GM18498 (cell line): Measurements from ENCODE around the gene OBSL1.
A peak's percentile ranks its signal among the peaks of the same experiment; 100 is the strongest.

Experiments
- ATAC-seq: cut with Tn5 transposase; IDR thresholded peaks from one replicate; pipeline ENCODE4 v1.9.1; 2021; ENCODE audit warnings: mild to moderate bottlenecking, moderate library complexity; ENCODE audit not compliant: unreplicated experiment

Gene OBSL1

DNA sequence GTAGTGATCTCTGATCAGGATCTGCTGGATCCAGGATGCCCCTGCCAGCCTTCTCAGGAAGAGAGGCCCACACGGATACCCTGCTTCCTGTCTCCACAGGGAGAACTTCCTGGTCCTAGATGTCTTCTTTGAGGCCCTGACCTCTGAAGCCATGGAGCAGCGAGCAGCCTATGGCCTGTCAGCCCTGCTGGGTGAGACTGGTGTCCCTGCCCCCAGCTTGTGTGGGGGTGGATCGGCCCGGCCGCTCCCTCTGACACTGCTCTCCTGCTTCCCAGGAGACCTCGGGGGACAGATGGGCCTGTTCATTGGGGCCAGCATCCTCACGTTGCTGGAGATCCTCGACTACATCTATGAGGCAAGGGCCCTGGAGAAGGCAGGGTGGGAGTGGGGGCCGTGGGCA lies 34.4 kb downstream of the OBSL1 start:
- no peak for ATAC-seq

DNA sequence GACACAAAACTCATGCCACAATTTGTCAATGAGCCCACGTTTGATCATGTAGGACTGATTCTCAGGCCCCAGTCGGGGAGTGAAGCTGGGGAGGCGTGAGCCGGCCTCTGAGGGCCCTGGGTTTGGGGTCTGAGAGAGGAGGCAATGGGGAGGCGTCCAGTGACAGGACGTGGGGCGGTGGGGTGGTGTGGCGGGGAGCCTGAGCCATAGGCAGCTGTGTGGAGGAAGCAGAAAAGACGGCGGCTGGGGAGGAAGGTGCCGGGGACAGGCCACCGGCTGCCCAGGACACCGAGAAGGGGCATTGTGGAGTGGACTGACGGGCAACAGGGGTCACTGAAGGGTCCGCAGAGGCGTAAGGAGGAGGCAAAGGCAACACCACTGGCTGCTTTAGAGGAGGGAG lies 34.9 kb downstream of the OBSL1 start:
- no peak for ATAC-seq

DNA sequence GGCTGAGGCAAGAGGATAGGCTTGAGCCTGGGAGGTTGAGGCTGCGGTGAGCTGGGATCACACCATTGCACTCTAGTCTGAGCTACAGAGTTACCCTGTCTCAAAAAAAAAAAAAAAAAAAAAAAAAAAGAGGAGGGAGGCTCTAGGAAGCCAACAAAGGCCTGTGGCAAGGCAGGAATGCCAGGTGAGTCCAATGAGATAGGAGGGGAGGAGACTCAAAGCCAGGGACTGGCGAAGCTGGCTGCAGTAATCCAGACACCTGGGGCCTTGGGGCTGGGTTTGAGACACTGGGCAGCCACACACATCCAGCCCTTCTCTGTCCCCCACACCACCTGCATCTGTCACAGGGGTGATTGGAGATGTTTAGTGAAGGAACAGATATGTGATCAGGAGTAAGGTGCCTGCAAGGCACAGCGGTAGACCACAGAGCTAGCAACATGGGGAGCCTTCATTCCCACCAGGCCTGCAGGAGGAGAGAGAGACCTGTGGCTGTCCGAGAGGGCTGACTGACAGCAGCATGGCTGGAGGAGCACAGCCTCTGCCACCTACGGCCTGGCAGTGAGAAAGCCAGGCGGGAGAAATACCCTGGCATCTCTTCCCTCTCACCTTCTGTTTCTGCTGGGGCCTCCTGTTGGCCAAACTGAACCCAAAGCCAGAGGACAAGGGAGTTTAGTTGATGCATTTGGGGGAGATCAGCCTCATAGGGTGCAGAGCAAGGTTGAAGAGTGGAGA lies 37.2 kb downstream of the OBSL1 start:
- ATAC-seq, result no peak

DNA sequence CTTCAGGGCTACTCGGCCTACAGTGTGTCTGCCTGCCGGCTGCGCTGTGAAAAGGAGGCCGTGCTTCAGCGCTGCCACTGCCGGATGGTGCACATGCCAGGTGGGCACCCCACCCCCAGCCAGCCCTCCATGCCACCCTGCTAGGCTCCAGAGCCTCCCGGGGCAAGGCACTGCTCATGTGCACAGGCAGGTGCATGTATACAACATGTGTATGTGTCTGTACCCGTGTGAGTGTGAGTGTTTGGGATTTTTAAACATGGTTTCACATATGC lies 39.0 kb downstream of the OBSL1 start:
- no peak for ATAC-seq

DNA sequence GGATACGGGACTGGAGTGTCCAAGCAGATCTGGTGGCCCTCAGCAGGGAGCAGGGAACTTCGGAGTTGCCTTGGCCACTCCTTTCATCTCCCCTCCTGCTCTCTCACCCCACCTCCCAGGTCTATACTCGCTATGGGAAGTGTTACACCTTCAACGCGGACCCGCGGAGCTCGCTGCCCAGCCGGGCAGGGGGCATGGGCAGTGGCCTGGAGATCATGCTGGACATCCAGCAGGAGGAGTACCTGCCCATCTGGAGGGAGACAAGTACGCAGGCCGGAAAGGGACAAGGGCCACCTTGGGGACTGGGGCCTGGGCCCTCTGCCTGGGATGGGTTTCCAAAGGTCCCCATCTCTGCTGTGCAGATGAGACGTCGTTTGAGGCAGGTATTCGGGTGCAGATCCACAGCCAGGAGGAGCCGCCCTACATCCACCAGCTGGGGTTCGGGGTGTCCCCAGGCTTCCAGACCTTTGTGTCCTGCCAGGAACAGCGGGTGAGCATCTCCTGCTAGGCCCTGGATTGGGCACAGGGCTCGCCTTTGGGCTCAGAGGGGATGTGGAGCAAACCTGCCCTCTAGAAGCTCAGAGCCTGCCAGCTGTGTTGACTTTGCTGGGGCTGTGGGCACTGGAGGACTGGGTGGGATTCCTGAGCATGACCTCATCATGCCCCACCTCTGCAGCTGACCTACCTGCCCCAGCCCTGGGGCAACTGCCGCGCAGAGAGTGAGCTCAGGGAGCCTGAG lies 39.5 kb downstream of the OBSL1 start:
- no peak for ATAC-seq

DNA sequence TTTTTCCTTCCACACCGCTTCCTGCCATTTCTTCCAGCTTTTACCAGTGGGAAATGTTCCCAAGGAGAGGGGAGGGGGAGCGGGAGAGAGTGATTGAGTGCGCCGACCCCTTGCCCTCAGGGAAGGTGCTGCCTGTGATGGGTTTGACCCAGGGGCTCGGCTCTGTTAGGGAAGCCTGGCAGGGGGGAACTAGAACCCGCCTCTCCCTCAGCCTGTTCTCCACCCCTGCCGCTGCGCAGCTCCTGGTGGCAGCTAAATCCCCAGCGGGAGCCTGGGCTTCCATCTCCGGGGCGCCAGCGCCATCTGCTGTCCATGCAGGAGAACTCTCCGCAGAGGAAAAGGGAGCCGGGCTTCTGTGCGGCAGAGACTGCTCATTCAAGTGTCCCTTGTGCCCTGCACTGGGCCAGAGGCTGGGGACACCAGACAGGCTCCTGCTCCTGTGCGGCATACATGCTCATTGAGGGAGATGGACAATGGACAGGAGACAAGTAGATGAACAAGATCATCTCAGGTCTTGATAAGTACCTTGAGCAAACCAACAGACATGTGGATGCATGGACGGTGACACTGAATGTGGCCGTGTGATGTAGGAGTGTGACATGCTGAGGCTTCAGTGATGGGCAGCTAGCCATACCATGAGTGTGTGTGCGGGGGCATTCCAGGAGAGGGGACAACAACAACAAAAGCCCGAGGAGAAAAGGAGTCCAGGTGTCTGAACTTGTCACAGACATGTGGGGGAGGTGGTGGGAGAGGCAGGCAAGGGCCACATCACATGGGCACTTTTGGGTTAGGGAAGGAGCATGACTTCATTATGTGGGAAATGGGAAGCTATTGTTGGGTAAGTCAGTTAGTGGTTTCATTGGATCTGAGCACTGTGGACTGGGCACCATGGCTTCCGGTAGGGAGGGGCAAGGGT lies 41.0 kb downstream of the OBSL1 start:
- peak; percentile 88 for ATAC-seq

DNA sequence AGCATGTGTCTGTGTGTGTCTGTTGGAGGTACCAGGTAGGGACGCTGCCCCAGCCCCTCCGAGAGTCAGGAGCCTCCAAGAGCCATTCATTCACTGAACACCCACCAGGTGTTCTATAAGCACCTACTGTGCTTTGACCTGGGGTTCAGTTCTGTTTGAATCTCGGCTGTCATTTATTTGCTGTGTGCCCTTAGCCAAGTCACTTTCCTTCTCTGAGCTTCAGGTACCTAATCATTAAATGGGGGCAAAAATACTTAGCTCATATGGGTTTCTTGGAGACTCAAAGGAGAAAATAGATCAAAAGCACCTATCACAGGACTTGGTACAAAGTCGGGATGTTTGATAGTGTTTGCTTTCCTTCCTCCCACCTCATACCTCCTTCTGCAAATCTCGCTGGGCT lies 43.9 kb downstream of the OBSL1 start:
- ATAC-seq, result no peak

DNA sequence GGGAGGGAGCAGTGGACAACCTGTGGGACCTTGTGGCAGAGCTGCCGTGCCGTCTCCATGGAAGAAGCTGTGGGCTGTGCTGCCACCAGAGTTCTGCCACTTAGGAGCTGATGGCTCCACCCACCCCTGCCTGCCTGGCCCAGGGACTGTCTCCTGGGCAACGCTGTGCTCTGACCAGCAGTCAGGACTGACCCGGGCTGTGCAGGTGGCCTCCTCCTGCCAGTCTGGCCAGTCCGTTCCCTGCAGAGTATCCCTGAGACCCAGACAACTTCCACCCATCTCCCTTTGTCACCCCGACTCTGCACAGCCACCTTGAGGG lies 44.3 kb downstream of the OBSL1 start:
- no peak for ATAC-seq

DNA sequence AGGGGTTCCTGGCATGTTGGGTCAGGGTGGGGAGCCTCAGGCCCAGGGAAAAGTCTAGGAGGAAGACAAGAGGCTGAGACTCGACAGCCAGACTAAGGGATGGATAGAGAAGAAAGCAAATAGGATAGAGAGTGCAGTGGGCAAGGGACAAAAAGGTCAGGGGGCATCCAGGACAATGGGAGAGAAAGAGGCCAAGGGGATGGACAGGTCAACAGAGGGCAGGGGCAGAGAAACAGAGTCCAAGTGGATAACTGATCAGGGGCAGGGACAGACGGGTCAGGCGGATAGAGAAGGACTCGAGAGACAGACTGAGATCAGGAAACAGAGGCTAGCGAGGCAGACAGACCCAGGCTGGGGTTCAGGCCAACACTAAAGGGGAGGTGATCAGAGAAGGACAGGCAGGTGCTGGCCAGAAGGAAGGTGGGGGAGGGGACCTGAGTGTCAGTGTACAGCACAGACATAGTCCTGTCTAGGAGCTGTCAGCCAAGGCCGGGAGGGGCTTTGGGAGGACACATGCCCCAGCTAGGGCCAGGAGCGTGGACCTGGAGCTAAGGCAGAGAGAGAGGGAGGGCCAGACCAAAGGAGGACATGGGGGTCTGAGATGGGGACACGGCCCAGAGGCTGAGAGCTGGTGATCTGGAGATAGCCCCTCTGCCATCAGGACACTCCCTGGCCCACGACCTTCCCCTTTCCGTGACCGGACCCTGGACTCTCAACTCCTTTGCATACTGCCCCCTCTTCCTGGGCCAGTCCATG lies 44.8 kb downstream of the OBSL1 start:
- ATAC-seq, result no peak

DNA sequence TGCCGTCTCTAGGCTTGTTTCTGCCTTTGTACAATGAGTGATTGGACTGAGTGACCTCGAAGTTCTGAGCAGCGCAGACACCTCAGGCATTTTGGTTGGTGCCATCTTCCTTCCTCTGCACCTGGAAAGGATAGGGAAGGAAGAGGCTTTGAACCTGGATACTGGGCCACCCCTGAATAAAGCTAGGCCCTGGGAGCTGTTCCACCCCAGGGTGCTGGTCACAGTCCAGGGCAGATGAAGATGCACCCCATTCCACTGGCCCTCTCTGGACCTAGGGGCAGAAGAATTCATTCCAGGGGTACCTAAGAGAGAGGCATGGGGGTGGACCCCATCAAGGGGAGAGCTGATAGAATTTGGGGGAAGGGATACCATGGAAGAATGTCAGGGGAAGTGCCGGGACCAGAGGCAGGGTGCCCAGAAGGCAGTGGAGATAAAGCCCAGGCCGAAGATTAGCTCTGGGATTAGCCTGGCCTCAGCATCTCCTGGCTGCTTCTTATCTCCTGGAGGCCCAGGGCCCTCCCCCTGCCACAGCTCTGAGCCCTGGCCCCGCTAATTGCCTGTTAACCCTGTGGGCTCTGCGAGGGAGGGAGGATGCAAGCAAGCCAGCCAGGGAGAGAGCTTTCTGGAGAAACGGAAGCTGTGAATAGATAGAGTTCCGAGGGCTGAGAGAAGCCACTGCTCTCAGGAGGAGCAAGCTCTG lies 45.7 kb downstream of the OBSL1 start:
- ATAC-seq, result no peak

DNA sequence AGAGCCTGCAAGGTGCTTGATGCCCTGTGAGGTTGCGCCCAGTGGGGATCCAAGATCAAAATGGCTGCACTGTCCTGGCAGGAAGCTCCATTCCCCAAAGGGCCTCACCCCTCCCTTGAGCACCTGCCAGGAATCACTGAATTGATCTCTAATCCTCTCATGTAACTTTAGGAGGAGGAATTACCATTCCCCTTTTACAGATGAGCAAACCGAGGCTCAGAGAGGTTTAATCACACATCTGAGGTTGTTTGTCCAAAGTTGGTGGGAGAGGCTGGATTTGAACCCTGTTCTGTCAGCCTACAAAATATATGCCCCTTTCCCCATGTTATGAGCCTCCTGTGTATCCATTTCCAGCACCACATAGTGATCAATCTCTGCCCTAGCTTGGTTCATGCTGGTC lies 46.5 kb downstream of the OBSL1 start:
- ATAC-seq, result no peak

DNA sequence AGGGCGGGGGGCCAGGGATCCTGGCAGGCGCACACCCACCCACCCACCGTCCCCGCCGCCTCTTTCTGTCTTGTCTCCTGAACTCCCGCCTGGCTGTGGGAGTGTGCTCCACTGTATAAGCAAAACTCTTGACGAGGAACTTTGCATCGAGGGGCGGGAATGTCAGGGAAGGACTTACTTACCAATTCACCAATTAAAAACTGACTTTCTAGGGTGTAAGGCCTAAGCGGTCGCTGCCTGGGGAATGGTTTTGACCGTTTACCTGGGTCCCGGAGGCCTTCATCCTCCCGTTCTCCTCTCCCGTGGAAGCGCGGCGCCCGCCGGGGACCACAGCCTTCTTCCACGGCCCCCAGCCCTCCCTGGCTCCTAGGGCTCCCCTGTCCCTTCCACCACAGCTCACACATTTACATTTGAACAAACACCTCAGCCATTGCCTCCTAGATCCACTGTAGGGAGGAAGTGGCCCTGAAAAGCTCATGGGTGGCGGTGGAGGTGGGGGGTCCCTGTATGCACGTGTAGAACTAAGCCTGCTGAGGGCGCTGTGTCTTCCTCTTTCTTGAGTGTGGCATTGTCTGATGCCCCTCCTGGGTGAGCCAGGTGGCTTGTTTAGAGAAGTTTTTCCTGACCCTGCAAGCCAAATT lies 48.2 kb downstream of the OBSL1 start:
- no peak for ATAC-seq

DNA sequence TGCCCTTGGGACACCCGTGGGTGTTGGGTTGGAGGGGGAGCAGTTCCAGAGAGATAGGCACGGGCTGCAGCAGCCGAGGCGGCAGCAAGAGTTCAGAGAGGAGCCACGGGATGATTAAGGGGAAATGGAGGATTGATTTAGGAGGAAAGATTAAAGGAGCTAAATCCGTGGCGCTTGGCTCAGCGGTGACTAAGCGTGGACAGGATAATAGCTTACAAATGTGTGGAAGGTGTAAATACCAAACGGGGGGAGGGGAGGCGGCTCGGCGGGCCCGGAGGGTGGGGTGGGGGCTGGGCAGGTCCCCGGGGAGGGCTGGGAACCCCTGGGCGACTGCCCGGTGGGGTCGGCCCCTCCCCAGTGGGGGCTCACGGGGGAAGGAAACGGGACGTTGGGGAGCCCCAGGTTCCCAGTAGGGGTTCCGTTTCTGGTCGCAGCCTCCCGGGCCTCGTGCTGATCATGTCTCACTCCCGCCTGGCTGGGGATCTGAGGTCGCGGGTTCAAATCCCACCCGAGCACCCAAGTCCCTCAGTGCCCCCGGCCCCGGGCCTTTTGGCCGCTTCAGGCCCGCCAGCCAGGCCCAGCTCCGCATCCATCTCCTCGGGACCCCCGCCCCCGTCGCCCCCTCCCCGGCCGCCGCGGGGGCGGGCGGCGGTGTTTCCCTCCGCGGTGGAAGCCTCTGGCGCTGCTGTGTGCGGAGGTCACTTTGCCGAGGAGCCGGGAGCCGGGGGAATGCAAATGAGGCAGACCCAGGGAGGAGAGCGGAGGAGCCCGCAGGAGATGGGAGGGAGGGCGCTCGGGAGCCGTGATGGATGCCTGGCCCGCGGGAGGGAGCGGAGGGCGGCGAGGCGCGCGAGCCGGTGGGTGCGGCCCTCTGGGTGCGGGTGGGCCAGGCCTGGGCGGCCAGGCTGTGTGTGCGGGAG lies 49.0 kb downstream of the OBSL1 start:
- ATAC-seq, result no peak

DNA sequence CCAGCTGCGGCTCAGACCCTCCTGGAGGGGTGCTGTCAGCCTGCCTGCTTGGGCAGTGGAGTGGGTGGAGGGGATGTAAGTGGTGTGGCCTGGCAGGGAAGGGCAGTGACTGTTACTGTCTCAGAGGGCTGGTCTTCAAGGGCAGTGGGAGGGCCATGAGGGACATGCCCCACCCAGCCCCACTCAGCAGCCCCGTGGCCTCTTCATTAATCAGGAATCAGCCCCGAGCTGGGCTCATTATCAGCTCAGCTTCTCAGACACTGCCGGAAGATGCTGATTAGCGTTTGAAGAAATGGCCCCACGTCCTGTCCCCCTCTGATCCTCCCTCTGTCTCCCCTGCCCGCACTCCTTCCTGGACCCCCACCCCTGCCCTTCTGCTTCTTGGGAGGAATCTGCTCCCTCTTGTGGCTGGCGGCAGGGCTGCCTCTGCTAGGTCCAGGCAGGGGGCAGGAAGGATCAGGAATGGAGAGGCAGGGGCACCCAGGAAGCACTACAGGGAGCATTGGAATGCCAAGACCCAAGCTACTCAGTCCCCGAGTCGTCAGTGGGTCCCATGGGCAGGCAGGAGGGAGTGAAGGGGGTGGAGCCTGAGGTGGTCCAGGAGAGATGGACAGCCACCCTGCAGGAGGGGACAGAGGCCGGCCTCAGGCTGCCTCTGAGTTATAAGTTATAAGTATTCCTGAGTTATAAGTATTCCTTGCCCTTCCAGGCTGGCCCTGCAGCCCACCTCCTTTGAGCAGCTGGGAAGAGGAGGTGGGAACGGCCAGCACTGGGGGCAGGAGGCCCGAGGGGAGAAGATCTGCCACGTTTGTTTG lies 50.1 kb downstream of the OBSL1 start:
- ATAC-seq, result no peak

DNA sequence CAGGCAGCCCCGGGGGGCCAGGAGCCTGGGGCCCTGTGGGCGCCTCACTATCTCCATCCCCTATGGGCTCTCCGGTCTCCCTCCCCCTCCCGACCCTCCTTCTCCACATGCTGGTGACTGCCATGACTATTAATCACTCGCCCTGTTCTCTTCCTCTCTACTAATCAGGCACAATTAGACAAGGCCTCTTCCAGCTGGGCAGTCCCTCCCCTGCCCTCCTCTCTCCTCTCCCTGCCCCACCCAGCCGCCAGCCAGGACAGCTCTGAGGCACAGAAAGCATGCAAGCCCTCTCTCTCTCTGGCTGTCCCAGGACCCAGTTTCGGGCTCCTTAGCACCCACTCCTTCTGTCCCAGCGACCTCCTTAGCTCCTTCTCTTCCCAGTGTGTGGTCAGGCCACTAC lies 51.3 kb downstream of the OBSL1 start:
- ATAC-seq, result no peak

DNA sequence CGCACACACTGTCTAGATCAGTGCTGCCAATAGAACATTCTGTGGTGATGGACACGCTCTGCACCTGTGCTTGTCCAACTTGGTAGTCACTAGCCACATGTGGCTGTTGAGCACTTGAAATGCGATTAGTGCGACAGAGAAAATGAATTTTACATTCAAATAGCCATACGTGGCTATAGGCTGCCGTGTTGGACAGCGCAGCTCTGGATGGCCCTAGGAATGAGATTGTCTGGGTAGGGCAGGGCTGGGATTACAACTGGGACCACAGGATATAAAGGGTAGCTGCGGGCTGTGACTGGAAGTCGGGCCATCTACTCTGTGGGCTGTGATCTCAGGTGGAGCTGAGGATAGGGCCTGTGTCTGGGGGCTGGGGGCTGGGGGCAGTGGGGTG lies 51.8 kb downstream of the OBSL1 start:
- ATAC-seq, result no peak

DNA sequence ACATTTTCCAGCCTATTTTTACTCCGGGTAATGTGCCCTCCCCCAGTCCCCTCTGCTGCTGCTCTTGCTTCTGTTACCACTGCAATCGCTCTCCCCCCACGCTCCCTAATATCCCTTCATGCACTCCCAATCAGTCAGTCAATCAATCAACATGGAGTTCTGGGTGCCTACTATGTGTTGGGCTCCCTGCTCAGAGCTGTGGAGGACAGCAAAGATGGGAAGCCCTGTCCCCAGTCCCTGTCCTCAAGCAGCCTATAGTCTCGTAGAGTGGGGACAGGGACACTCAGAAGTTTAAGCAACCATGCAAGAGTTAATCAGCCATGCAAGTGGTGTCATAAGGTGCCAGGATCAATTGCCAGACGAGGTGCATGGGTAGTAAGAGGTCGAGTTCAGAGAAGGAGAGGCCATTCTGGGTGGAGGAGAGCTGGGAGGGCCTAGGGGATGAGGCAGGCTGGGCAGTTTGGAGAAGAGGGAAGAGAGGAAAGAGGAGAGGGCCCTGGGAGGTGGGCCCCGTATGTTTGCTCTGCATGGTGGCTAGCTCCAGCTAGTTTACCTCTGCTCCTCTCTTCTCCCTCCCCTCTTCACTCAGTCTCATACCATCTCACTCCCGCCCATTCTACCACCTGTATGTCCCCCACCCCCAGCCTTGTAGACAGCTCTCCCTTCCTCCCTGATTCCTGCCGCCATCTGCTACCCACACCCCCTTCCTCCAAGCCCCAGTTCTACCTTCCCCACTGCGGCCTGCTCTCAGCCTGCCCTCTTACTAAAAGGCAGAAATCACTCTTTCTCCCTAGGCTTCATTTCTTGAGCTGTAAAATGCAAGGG lies 53.2 kb downstream of the OBSL1 start:
- ATAC-seq, result no peak
